ENCODE data around the gene KIF5C.

Gene KIF5C

DNA sequence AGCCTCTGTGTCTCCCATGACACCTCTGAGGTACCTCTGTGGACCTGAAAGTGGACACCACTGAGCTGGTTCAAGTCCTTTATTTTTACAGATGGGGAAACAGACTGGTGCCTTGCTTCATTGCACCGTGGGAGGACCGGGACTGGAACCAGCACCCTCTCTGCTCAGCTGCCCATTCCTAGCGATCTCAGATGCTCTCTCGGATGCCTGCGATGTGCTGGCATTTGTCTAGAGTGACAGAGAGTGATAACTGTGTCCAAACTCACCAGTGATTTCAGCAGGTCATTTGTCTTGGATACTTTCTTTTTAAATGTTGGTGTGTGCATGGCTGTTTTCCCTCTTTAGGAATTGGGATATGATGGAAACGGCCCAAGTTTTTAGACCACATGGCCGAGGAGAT lies 133.4 kb downstream of the KIF5C start:
- no peak overlapping the region for H3K27ac Mint-ChIP-seq
- no peak overlapping the region for H3K4me3 Mint-ChIP-seq
- no peaks in the 10 kb centered on the region for H3K4me1 Mint-ChIP-seq (ENCODE audit: low read depth)
- H3K9me3 Mint-ChIP-seq (ENCODE audit: low read depth) = no peaks in the 10 kb centered on the region
- H3K36me3 Mint-ChIP-seq = peaks cover 2% of the 10 kb centered on the region
- no peaks in the 10 kb centered on the region for H3K27me3 Mint-ChIP-seq

GRCh38 chr2:149009576-149010461 lies 134.8 kb downstream of the KIF5C start:
- Mint-ChIP-seq H3K36me3 (peaks cover 2% of the 10 kb centered on the region), H3K27ac (no peak overlapping the region), H3K4me1 (ENCODE audit: low read depth) (no peaks in the 10 kb centered on the region), H3K4me3 (no peak overlapping the region), H3K27me3 (no peaks in the 10 kb centered on the region), H3K9me3 (ENCODE audit: low read depth) (no peaks in the 10 kb centered on the region)

GRCh38 chr2:149012545-149012944 lies 137.5 kb downstream of the KIF5C start:
- Mint-ChIP-seq H3K4me3 (no peak overlapping the region), H3K9me3 (ENCODE audit: low read depth) (no peaks in the 10 kb centered on the region), H3K4me1 (ENCODE audit: low read depth) (no peaks in the 10 kb centered on the region), H3K36me3 (no peaks in the 10 kb centered on the region), H3K27ac (no peak overlapping the region), H3K27me3 (no peaks in the 10 kb centered on the region)

- no peaks in the 10 kb centered on the region for H3K27me3 Mint-ChIP-seq
- H3K27ac Mint-ChIP-seq = no peak overlapping the region
- H3K4me1 Mint-ChIP-seq (ENCODE audit: low read depth) = no peaks in the 10 kb centered on the region
- no peaks in the 10 kb centered on the region for H3K9me3 Mint-ChIP-seq (ENCODE audit: low read depth)
- H3K36me3 Mint-ChIP-seq = no peaks in the 10 kb centered on the region
- H3K4me3 Mint-ChIP-seq = no peak overlapping the region
These were observed 140.5 kb downstream of the KIF5C start for GRCh38 chr2:149015501-149015900.

GRCh38 chr2:149015926-149016563 lies 141.0 kb downstream of the KIF5C start:
- H3K4me1 Mint-ChIP-seq (ENCODE audit: low read depth) = no peaks in the 10 kb centered on the region
- no peaks in the 10 kb centered on the region for H3K27me3 Mint-ChIP-seq
- H3K9me3 Mint-ChIP-seq (ENCODE audit: low read depth) = no peaks in the 10 kb centered on the region
- no peaks in the 10 kb centered on the region for H3K36me3 Mint-ChIP-seq
- H3K27ac Mint-ChIP-seq = no peak overlapping the region
- no peak overlapping the region for H3K4me3 Mint-ChIP-seq

DNA sequence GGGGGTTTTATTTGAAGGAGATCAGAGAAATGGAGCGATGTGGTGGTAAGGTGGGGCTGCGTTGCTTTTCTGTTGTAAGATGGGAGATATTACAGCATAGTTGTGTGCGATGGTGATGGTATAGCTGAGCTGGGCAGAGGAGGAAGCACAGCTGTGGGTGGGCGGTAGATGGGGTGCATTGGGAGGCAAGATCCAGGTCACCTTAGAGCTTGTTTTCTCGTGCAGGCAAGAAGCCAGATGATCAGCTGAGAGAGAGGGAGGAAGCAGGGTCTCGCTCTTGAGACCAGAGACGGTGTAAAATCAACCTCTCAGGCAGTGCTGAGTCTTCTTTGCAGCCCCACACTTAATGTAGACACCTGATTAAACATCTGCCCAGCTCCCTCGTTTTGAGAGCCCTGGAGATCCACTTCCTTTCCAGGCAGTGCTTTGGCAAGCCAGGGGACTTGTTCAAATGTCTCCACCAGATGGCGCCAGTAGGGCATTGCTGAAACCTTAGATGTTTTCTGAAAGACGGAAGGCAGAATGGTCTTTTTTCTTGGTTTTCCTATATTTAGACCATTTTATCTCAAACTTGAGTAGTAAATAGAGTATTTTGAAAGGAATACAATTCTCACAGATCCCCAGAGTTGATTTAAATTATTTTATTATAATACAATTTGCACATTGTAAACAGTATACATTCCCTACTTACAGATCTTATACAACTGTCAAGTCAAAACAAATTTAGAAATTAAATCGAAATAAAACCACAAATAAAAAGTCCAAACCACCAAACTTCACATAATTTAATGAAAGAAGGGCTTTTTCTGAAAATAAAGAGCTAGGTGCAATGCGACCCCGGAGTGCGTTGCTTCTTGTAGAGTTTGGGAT lies 142.3 kb downstream of the KIF5C start:
- H3K27me3 Mint-ChIP-seq = no peaks in the 10 kb centered on the region
- no peaks in the 10 kb centered on the region for H3K4me1 Mint-ChIP-seq (ENCODE audit: low read depth)

DNA sequence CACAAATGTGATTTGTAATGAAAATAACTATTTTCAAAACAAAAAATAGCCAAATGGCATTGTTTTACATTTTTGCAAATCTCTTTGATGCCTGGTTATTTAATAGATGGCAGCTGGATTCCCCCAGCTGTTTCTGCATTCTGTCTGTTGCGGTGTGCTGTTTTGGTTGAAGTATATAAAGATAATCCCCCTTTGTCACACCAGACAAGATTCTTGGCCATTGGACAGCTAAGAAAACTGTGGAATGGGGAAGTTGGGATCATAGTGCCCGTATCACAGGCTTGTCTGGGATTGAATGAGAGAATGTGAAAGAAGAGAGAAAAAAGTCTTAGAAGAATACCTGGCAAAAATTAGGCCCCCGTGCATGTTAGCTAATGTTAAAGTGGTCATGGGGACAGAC lies 144.0 kb downstream of the KIF5C start:
- no peaks in the 10 kb centered on the region for H3K4me1 Mint-ChIP-seq (ENCODE audit: low read depth)
- no peak overlapping the region for H3K4me3 Mint-ChIP-seq
- no peak overlapping the region for H3K27ac Mint-ChIP-seq

More for the DNA sequence above, 142.3 kb downstream of the KIF5C start:
- no peaks in the 10 kb centered on the region for H3K36me3 Mint-ChIP-seq
- H3K9me3 Mint-ChIP-seq (ENCODE audit: low read depth) = no peaks in the 10 kb centered on the region
- H3K4me3 Mint-ChIP-seq = no peak overlapping the region
- H3K27ac Mint-ChIP-seq = no peak overlapping the region

GRCh38 chr2:149019768-149020167 lies 144.7 kb downstream of the KIF5C start:
- Mint-ChIP-seq H3K4me3 (no peak overlapping the region), H3K27ac (no peak overlapping the region), H3K9me3 (ENCODE audit: low read depth) (no peaks in the 10 kb centered on the region), H3K36me3 (no peaks in the 10 kb centered on the region), H3K4me1 (ENCODE audit: low read depth) (no peaks in the 10 kb centered on the region), H3K27me3 (no peaks in the 10 kb centered on the region)

More for the DNA sequence above, 144.0 kb downstream of the KIF5C start:
- H3K36me3 Mint-ChIP-seq = no peaks in the 10 kb centered on the region
- no peaks in the 10 kb centered on the region for H3K9me3 Mint-ChIP-seq (ENCODE audit: low read depth)
- no peaks in the 10 kb centered on the region for H3K27me3 Mint-ChIP-seq

- Mint-ChIP-seq H3K27me3 (no peaks in the 10 kb centered on the region), H3K36me3 (no peaks in the 10 kb centered on the region), H3K9me3 (ENCODE audit: low read depth) (no peaks in the 10 kb centered on the region), H3K27ac (no peak overlapping the region), H3K4me1 (ENCODE audit: low read depth) (no peaks in the 10 kb centered on the region), H3K4me3 (no peak overlapping the region)
These were observed 145.4 kb downstream of the KIF5C start for GRCh38 chr2:149020432-149020851.

- Mint-ChIP-seq H3K9me3 (ENCODE audit: low read depth) (no peaks in the 10 kb centered on the region), H3K36me3 (no peaks in the 10 kb centered on the region), H3K27ac (no peak overlapping the region), H3K4me3 (no peak overlapping the region), H3K27me3 (peaks cover under 1% of the 10 kb centered on the region), H3K4me1 (ENCODE audit: low read depth) (no peaks in the 10 kb centered on the region)
These were observed 146.3 kb downstream of the KIF5C start for GRCh38 chr2:149021271-149021719.

- no peaks in the 10 kb centered on the region for H3K4me1 Mint-ChIP-seq (ENCODE audit: low read depth)
- H3K4me3 Mint-ChIP-seq = no peak overlapping the region
- H3K27me3 Mint-ChIP-seq = peaks cover 2% of the 10 kb centered on the region
- no peaks in the 10 kb centered on the region for H3K36me3 Mint-ChIP-seq
- no peak overlapping the region for H3K27ac Mint-ChIP-seq
- H3K9me3 Mint-ChIP-seq (ENCODE audit: low read depth) = no peaks in the 10 kb centered on the region
These were observed 146.7 kb downstream of the KIF5C start for GRCh38 chr2:149021761-149022160.

DNA sequence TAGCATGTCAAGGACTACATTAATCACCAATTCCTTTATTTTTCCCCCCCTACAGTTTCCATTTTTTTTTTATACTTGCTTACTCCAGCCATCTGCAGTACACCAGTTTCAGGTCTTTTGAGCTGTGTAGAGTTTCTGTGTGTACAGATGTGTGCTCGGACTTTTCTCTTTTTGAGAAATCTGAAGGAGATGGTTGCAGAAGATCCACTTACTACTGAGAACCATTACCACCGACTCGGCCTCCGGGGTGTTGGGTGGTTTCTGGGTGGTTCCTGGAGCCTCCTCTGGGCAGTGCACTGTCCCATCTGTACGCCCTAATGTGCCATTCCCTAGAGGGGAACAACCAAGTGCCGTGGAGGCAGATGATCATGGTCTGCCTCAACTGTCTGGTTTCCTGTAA lies 148.1 kb downstream of the KIF5C start:
- Mint-ChIP-seq H3K27ac (no peak overlapping the region), H3K4me1 (ENCODE audit: low read depth) (no peaks in the 10 kb centered on the region), H3K27me3 (peaks cover 2% of the 10 kb centered on the region), H3K36me3 (no peaks in the 10 kb centered on the region), H3K9me3 (ENCODE audit: low read depth) (no peaks in the 10 kb centered on the region), H3K4me3 (no peak overlapping the region)

DNA sequence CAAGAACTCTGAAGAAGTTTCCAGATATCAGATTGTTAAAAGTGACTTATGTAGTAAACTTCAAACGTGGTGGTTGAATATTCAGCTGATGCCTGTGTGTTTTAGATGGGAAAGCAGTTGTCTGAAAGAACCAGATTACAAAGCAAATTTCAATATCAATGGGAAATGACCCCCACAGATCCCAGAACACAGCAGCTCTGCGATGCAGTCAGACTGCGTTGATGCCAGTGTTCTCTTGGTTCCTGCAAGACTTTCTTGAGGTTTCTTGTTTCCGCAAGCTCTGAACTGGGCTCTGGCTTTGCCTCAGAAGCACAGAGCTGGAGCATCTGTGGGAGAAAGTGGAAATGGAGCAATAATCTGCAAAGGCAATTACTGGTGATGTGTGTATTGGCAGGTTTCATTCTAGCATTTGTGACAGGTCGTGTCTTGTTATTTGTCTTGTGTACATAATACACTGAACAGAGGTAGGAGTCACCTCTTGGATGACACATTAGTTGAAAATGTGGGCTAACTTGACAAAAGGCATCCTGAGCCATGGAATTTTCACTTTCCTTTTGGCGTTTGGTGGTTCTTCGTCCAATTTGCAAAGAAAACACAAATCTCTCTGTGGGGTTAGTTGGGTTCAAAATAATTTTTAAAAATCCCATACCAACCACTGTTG lies 152.7 kb downstream of the KIF5C start:
- Mint-ChIP-seq H3K27me3 (peaks cover 5% of the 10 kb centered on the region), H3K4me1 (ENCODE audit: low read depth) (peaks cover 3% of the 10 kb centered on the region), H3K27ac (no peak overlapping the region), H3K4me3 (no peak overlapping the region), H3K36me3 (no peaks in the 10 kb centered on the region), H3K9me3 (ENCODE audit: low read depth) (no peaks in the 10 kb centered on the region)

DNA sequence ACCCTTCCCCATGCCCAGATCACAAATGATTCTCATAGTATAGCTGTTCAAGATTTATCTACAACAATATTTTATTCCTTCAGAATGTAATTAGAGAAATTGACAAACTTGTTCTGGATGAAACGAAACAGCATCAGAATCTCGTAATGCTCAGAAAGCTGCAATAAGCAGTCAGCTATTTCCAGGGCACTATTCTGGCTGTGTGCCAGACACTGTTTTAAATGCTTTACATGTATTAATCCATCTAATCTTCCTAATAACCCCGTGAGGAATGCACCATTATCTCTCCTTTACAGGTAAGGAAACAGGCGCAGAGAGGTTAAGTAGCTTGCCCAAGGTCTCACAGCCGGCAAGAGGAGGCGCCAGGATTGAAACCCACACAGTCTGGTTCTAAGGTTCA lies 153.3 kb downstream of the KIF5C start:
- Mint-ChIP-seq H3K4me1 (ENCODE audit: low read depth) (peaks cover 3% of the 10 kb centered on the region), H3K36me3 (no peaks in the 10 kb centered on the region), H3K27me3 (peaks cover 6% of the 10 kb centered on the region), H3K27ac (no peak overlapping the region), H3K9me3 (ENCODE audit: low read depth) (no peaks in the 10 kb centered on the region), H3K4me3 (no peak overlapping the region)

All from activated naive CD8-positive, alpha-beta T cell (primary cell).